Raji (cell line): ENCODE results near the gene PDE6D.

Source experiments
- POLR2A ChIP-seq: IDR thresholded peaks from 2 replicates; pipeline ENCODE4 v1.6.1; 2011; ENCODE audit warnings: low read depth, low read length, control low read depth; ENCODE audit not compliant: insufficient read depth

PDE6D gene

GRCh38 chr2:231704017-231704416 is 77.1 kb downstream of the PDE6D start:
- TF ChIP-seq POLR2A: no peak

DNA sequence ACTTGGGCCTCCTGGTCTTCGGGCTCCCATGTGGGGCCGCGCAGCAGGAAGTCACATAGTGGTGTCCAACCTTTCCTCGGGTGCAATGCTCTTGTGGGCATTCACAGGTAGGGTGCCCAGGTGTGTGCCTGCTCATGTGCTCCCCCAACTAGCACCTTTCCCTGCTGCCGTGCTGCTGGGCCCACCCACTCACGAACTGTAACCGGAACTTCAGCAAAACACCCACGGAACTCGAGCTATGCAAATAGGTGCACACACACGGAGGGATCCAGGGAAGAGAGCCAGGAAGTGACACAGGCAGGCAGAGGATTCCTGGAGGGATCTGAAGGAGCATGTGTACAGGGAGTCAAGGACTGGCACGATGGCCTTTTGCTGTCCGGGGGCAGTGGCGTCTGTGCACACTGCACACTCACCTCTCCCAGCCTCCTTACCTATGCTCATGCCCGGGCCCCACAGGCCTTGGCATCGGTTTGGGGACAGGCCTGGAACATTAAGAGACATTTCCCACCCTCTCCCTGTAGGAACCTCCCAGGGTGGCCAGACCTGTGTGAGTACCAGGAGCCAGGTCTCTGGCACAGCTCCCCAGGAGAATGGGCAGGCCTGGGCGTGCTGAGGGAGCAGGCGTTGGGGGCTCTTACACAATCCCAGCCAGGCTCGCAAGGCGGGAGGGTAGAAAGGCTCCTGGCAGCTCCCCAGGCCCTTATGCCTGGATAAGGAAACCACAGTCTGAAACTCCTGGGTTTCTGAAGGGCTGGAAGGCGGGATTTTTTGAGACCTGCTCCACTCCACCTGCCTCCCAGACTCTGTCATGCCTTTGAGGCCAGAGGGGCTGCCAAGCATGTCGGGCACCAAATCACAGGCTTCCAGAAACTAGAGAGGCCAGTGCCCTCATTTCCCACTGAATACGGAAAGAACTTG is 79.4 kb downstream of the PDE6D start:
- TF ChIP-seq POLR2A: no peak; the same call in 1 of the 2 replicates

- no peak for TF ChIP-seq POLR2A
Observed at GRCh38 chr2:231699006-231699405, 82.1 kb downstream of the PDE6D start.

DNA sequence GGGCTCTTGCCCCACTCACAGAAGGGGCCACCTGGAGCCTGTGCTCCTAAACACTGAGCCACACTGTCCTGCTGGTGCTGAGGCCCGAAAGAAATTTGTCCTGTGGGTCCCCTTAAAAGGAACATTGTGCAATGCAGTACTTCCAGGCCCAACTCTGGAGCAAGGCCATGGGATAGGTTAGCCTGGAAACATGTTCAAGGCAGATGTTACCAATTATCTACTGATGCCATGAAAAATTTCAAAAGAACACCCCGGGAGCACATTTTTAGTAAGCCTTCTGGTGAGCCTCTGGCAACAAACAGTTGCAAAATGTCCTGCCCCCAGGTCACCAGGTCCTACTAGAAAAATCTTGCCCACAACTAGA is 85.1 kb downstream of the PDE6D start:
- no peak for TF ChIP-seq POLR2A

DNA sequence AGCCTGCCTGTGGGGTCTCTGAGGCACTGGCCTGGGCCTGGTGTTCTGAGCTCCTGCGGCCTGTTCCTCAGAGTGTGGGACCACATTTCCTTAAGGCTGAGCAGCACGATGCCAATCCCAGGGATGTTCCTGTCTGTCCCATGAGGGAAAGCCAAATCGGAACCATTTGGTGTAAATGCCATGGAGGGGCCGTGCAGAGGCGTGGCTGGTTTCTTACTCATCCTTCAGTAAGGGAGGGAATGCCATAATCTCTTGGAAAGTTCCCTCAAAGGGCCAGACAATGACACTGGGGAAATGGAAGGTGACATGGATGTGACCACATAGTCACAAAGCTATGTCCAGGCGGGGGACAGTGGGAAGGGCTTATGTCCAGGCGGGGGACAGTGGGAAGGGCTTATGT is 87.1 kb downstream of the PDE6D start:
- no peak for TF ChIP-seq POLR2A

DNA sequence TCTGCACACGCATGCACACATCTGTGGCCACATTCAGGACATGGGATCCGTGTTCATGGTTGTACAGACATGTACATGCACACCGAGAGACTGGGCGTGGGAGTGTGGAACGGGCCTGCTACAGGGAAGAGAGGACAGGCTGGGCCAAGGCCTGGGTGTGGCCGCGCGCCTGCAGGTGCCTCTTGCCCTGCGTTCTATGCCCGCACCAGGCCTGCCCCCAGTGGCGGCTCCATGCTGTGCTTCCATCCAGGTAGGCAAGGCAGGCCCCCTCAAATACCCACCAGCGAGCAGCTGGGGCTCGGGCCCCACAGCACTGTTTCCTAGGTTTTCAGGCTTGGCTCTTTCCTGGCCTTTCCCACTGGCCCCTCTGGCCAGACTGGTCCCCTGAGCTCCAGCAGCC is 88.2 kb downstream of the PDE6D start:
- no peak for TF ChIP-seq POLR2A

DNA sequence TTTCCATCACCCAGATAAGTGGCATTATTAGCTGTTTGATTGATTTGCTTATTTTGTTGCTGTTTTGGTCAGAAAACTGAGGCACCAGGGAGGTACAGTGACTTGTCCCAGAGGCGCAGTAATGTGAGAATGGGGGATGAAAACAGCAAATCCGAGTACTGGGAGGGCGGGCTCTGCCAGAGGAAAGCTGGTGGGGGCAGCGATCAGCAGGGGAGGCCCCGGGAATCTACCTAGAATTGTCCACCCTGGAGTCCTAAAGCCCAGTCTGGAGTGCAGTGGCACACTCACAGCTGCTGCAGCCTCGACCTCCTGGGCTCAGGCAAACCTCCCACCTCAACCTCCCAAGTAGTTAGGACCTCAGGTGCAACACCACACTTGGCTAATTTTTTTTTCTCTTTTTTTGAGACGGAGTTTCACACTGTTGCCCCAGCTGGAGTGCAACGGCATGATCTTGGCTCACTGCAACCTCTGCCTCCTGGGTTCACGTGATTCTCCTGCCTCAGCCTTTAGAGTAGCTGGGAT is 89.8 kb downstream of the PDE6D start:
- no peak for TF ChIP-seq POLR2A

DNA sequence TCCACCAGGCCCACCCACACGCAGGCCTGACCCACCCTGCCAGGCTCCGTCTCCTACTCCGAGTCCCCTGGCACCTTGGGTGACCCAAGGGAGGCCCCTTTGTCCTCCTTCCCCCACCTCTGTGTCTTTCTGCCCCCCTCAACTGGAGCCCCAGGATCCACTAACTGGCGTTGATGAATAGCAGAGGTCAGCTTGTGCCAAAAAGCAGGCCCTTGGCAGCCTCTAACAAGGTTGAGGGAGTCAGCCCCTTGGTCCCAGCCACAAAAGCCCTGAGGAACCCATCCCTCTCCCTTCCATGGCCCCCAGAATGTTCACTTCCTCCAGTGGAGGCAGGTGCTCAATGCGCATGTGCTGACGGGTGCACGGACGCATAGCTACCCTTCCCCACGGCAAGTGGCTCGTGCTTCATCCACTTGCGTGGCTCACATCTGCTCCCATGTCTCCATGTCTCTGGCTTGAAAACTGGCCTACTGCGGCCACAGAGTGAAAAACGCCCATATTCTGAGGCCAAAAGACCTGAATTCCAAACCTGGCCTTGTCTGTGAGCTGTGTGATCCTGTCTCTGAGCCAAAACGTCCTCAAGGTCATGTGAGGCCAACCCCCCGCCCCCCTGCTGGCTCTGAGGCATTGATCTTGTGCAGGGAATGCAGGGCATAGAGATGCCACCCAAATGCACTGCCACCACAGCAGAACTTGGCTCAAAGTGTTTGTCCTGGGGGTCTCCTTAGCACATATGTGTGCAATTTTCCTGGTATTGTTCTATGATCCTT is 91.8 kb downstream of the PDE6D start:
- TF ChIP-seq POLR2A: no peak

DNA sequence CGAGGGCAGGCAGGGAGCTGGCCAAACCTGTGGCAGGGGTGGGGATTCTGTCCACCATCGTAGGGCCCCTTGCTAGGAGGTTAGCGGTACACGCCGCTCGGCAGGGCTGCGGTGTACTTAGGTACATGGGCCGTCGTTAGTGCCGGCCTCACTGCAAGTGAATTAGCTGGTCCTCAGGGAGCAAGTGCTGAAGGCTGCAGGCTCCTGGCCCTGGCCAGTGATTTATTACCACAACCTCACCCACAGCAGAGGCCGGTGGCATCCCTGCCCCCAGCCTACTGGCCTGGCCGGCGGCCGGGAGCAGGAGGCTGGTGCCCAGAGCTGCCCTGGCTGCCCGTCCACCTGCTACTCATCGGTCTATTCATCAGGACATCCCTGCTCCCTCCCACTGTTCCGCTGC is 92.4 kb downstream of the PDE6D start:
- no peak for TF ChIP-seq POLR2A

GRCh38 chr2:231687961-231688360 is 93.1 kb downstream of the PDE6D start:
- TF ChIP-seq POLR2A: no peak

GRCh38 chr2:231687133-231687852 is 93.8 kb downstream of the PDE6D start:
- peak; percentile 68 for TF ChIP-seq POLR2A

DNA sequence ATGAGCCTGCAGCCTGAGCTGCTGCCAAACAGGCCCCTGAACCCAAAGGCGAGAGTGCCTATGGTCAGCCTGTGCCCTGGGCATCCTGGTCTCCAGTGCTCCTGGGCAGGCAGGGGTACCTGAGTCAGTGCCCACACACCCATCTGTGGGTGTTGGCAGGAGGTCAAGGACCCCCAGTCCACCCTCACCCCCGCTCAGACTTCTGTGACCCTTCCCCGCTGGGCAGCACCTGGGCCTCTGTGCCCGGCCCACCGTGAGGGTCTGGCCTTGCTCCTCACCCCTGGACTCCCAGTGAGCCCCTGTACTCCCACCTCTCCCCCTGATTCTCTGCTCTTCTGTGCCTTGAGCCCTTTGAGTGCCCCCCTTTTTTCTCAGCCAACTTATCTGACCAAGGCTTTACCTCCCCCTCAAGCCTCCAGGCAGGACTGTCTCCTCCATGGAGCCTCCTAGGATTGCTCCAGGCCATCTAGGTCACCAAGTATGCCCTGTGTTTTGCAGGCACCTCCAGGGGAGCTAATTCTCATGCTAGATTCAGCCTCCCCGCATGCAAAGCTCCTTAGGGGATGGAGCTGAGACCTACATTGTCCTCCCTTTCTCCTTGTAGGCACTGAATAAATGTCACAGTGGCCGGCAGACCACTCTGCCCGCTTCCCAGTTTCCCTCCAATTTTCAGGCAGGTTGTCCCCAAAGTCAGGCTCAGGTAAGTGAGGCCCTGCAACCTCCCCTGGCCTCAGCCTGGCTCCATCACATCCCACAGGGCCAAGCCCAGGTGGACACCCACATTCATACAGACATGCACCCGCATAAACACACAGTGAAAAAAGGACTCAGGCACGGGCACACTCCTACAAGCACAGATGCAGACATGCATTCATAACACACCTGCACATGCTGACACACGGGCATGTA is 94.6 kb downstream of the PDE6D start:
- TF ChIP-seq POLR2A: no peak

- TF ChIP-seq POLR2A: 0 out of 2 replicates have a peak, but pooled peaks have one; percentile 28
Observed at GRCh38 chr2:231685349-231686191, 95.5 kb downstream of the PDE6D start.

GRCh38 chr2:231684314-231685223 is 96.5 kb downstream of the PDE6D start:
- TF ChIP-seq POLR2A: no peak
